Testis (tissue), 2 donors: ENCODE data around the gene TTLL11.

ENCODE experiments used
- POLR2A ChIP-seq: fragments of 450-650 bp; IDR thresholded peaks from one replicate; pipeline ENCODE4 v1.6.1; 2017; ENCODE audit warnings: antibody characterized with exemption, mild to moderate bottlenecking, moderate library complexity
- TF ChIP-seq, protein P1 (sequence below), 3 experiments: fragments of 450-650 bp in 2 of 3; fragments of 200-600 bp in 1 of 3; sonication (generic) in 1 of 3; IDR thresholded peaks; one replicate each; pipeline ENCODE4 v1.5.1; 2016 to 2019; ENCODE audit warnings: antibody characterized with exemption in 3 of 3, mild to moderate bottlenecking in 2 of 3, moderate library complexity in 1 of 3

DNA sequence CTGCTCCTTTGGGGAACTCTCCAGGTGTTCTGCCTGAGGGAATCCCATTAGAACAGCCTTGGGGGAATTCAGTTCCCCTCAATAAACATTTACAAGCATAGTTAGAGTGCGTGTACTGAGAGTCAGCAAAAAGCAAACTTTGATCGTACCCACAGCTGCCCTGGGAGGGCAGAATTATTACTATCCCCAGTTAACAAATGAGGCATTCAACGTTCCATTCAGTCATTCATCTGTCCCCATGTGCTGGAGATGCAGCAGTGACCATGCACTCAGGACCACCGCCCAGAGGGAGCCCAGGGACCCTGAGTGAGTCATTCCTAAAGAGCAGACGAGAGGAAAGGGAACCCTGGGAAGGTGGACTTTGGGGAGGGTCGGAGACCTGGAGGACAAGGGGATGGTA lies 19.1 kb upstream of the TTLL11 start:
- TF ChIP-seq, protein P1, sequence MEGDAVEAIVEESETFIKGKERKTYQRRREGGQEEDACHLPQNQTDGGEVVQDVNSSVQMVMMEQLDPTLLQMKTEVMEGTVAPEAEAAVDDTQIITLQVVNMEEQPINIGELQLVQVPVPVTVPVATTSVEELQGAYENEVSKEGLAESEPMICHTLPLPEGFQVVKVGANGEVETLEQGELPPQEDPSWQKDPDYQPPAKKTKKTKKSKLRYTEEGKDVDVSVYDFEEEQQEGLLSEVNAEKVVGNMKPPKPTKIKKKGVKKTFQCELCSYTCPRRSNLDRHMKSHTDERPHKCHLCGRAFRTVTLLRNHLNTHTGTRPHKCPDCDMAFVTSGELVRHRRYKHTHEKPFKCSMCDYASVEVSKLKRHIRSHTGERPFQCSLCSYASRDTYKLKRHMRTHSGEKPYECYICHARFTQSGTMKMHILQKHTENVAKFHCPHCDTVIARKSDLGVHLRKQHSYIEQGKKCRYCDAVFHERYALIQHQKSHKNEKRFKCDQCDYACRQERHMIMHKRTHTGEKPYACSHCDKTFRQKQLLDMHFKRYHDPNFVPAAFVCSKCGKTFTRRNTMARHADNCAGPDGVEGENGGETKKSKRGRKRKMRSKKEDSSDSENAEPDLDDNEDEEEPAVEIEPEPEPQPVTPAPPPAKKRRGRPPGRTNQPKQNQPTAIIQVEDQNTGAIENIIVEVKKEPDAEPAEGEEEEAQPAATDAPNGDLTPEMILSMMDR (IDR thresholded peaks at IDR 0.05) = no peak
- TF ChIP-seq POLR2A = no peak
